CD14-positive monocyte (primary cell): Measurements from ENCODE around the gene ACADS. TPM values are rescaled to one million over a fixed set of nuclear protein-coding genes. Genes with fewer than 3 reads are reported as not detected.

Experiments used
- DNase-seq, 3 donors: peaks; one replicate each; pipeline ENCODE4 v3.0.0-alpha.2; 2011 to 2022
- H2AFZ ChIP-seq: 2 replicates; pipeline ENCODE4 v1.6.0; 2012; ENCODE audit warnings: mild to moderate bottlenecking, low read depth, low read length, inconsistent platforms; ENCODE audit not compliant: insufficient read depth, poor library complexity, severe bottlenecking
- H3K27ac ChIP-seq, 2 donors: 1 replicate in 1 of 2; 2 replicates in 1 of 2; pipeline ENCODE4 v1.5.1; 2012 to 2013; ENCODE audit warnings: low read length in 2 of 2, control low read depth in 1 of 2, inconsistent platforms in 1 of 2, low read depth in 1 of 2, mild to moderate bottlenecking in 1 of 2
- H3K27me3 ChIP-seq, 2 donors: one replicate each; pipeline versions ENCODE4 v1.6.0 to v1.6.1; 2011 to 2013; ENCODE audit warnings: low read length in 2 of 2; ENCODE audit not compliant: control insufficient read depth in 2 of 2, insufficient read depth in 2 of 2
- H3K36me3 ChIP-seq, 2 donors: replicated peaks in 1 of 2; 1 replicate in 1 of 2; 2 replicates in 1 of 2; pipeline versions ENCODE4 v1.5.1 to v1.6.1; 2012 to 2013; ENCODE audit warnings: low read length in 2 of 2, control low read depth in 1 of 2, inconsistent platforms in 1 of 2, mild to moderate bottlenecking in 1 of 2; ENCODE audit not compliant: insufficient read depth in 2 of 2, control insufficient read depth in 1 of 2
- H3K4me1 ChIP-seq, 2 donors: 1 replicate in 1 of 2; 2 replicates in 1 of 2; pipeline versions ENCODE4 v1.5.1 to v1.6.1; 2012 to 2013; ENCODE audit warnings: low read length in 2 of 2, control low read depth in 1 of 2, inconsistent platforms in 1 of 2, mild to moderate bottlenecking in 1 of 2, moderate library complexity in 1 of 2; ENCODE audit not compliant: insufficient read depth in 2 of 2, control insufficient read depth in 1 of 2
- H3K4me2 ChIP-seq: replicated peaks from 2 replicates; pipeline ENCODE3; 2012; ENCODE audit warnings: low read length, moderate library complexity, mild to moderate bottlenecking; ENCODE audit not compliant: poor library complexity, severe bottlenecking; ENCODE audit errors: extremely low read depth
- H3K4me3 ChIP-seq, 3 experiments: fragments of 200-600 bp in 1 of 3; sonication (generic) in 1 of 3; replicated peaks in 1 of 3; 1 replicate in 2 of 3; 2 replicates in 1 of 3; pipeline ENCODE4 v1.5.1; 2011 to 2013; ENCODE audit warnings: low read length in 3 of 3, mild to moderate bottlenecking in 3 of 3, control low read depth in 2 of 3, low read depth in 2 of 3, inconsistent platforms in 1 of 3, moderate library complexity in 1 of 3
- H3K79me2 ChIP-seq: 2 replicates; pipeline ENCODE4 v1.6.0; 2012; ENCODE audit warnings: mild to moderate bottlenecking, control low read depth, inconsistent platforms, low read length, moderate library complexity; ENCODE audit not compliant: insufficient read depth
- H3K9ac ChIP-seq: 2 replicates; pipeline ENCODE4 v1.6.0; 2017; ENCODE audit warnings: low read length, mild to moderate bottlenecking; ENCODE audit not compliant: insufficient read depth, poor library complexity, severe bottlenecking
- H3K9me3 ChIP-seq, 2 donors: replicated peaks in 1 of 2; 1 replicate in 1 of 2; 2 replicates in 1 of 2; pipeline versions ENCODE4 v1.5.1 to v1.6.1; 2012 to 2013; ENCODE audit warnings: low read length in 2 of 2, control low read depth in 1 of 2; ENCODE audit not compliant: control insufficient read depth in 1 of 2, insufficient read depth in 1 of 2
- H4K20me1 ChIP-seq: 2 replicates; pipeline ENCODE4 v1.6.0; 2012; ENCODE audit warnings: mild to moderate bottlenecking, low read length, control low read depth, moderate library complexity; ENCODE audit not compliant: insufficient read depth
- H3K27ac Mint-ChIP-seq, 7 donors: one replicate each; pipeline ENCODE4 v1.8.0; 2020; ENCODE audit warnings: mild to moderate bottlenecking in 7 of 7, mixed read lengths in 7 of 7, moderate library complexity in 6 of 7, inconsistent platforms in 2 of 7
- H3K27me3 Mint-ChIP-seq, 3 donors: one replicate each; pipeline ENCODE4 v1.8.0; 2021 to 2022; ENCODE audit warnings: low read depth in 3 of 3, mild to moderate bottlenecking in 3 of 3, mixed read lengths in 3 of 3, moderate library complexity in 3 of 3, inconsistent platforms in 1 of 3
- H3K36me3 Mint-ChIP-seq, 2 donors: one replicate each; pipeline ENCODE4 v1.8.0; 2020; ENCODE audit warnings: mixed read lengths in 2 of 2, inconsistent platforms in 1 of 2, mild to moderate bottlenecking in 1 of 2
- H3K4me1 Mint-ChIP-seq: one replicate; pipeline ENCODE4 v1.8.0; 2020; ENCODE audit warnings: mild to moderate bottlenecking, mixed read lengths
- H3K4me3 Mint-ChIP-seq, 2 donors: one replicate each; pipeline ENCODE4 v1.8.0; 2020; ENCODE audit warnings: mild to moderate bottlenecking in 2 of 2, mixed read lengths in 2 of 2, moderate library complexity in 1 of 2
- H3K9me3 Mint-ChIP-seq, 7 donors: one replicate each; pipeline ENCODE4 v1.8.0; 2020 to 2022; ENCODE audit warnings: mixed read lengths in 7 of 7, mild to moderate bottlenecking in 6 of 7, moderate library complexity in 6 of 7, inconsistent platforms in 2 of 7
- CTCF ChIP-seq: fragments of 200-600 bp; IDR thresholded peaks from one replicate; pipeline ENCODE4 v1.8.0; 2022; ENCODE audit warnings: antibody characterized with exemption, mild to moderate bottlenecking
- WGBS: methylation state at CpG from one replicate; pipeline ENCODE4 v1.1.5; 2013; ENCODE audit warnings: missing lambda C conversion rate; ENCODE audit not compliant: insufficient coverage; 5-methylcytosine and 5-hydroxymethylcytosine counted together
- intact Hi-C, 2 donors: fragments of 100-400 bp; cut with micrococcal nuclease; formaldehyde crosslinking; loops; one replicate each; pipeline versions ENCODE4 v1.15.0 to v1.15.1; 2023
- polyA plus RNA-seq, 3 donors: library from polyadenylated mRNA; depleted of rRNA in 1 of 3; unstranded in 2 of 3; stranded (reverse) in 1 of 3; fragments of 300-500 nt in 2 of 3; fragments of >200 nt in 1 of 3; fragmentation: Illumina TruSeq in 2 of 3; gene quantifications; 1 replicate in 2 of 3; 2 replicates in 1 of 3; pipeline ENCODE4 v1.2.3, GENCODE V29; 2012 to 2021

The ACADS gene
- polyA plus RNA-seq, 3 donors = 9.2 to 25.1 (median 18.2) TPM

GRCh38 chr12:120744922-120745493 lies 19.4 kb downstream of the ACADS start:
- Histone ChIP-seq H3K79me2 (no peaks in the 10 kb centered on the region), H2AFZ (no peak overlapping the region), H3K4me2 (no peak overlapping the region), H3K36me3 (no peaks in the 10 kb centered on the region), H3K9ac (no peak overlapping the region), H4K20me1 (no peaks in the 10 kb centered on the region), H3K27ac (no peak overlapping the region), H3K4me1 (no peaks in the 10 kb centered on the region), H3K27me3 (no peaks in the 10 kb centered on the region), H3K4me3 (no peak overlapping the region), H3K9me3 (no peaks in the 10 kb centered on the region)
- TF ChIP-seq CTCF = no peak
- intact Hi-C loops = no loop called here
- H3K36me3 Mint-ChIP-seq = peaks cover 0 to 2% of the 10 kb centered on the region in 2 donors
- H3K4me3 Mint-ChIP-seq = no peak overlapping the region
- WGBS = 98% methylated on average over 9 of the region's 15 CpGs
- no peak for DNase-seq
- H3K27me3 Mint-ChIP-seq = peaks cover 0 to 2% (median 0%) of the 10 kb centered on the region in 3 donors
- no peak overlapping the region for H3K27ac Mint-ChIP-seq
- H3K4me1 Mint-ChIP-seq = no peaks in the 10 kb centered on the region
- no peaks in the 10 kb centered on the region for H3K9me3 Mint-ChIP-seq

DNA sequence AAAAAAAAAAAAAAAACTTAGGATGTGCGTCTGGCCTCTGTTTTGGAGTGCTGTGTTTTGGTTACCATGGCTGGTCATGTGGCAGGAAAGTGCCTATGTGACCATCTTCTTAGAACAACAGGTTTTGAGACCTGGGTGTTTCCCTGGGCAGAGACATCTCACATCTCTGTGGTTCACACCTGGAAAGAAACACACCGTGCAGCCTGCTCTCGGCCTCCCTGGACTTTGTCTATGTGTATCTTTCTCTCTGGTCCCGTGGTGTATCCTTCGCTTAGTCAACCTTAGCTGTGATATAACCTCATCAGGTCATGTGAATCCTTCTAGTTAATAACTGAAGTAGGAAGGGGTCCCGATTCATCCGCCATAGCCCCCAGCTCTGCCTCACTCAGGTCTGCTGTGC lies 22.6 kb downstream of the ACADS start:
- Histone ChIP-seq H2AFZ (no peak overlapping the region), H3K4me3 (no peak overlapping the region), H4K20me1 (no peaks in the 10 kb centered on the region), H3K27me3 (no peaks in the 10 kb centered on the region), H3K4me1 (no peaks in the 10 kb centered on the region), H3K9ac (no peak overlapping the region), H3K36me3 (no peaks in the 10 kb centered on the region), H3K4me2 (no peak overlapping the region), H3K9me3 (no peaks in the 10 kb centered on the region), H3K79me2 (no peaks in the 10 kb centered on the region), H3K27ac (no peak overlapping the region)
- Mint-ChIP-seq H3K36me3 (no peaks in the 10 kb centered on the region), H3K27ac (no peak overlapping the region), H3K9me3 (no peaks in the 10 kb centered on the region), H3K27me3 (peaks cover 2 to 7% (median 3%) of the 10 kb centered on the region in 3 donors), H3K4me1 (no peaks in the 10 kb centered on the region), H3K4me3 (no peak overlapping the region)
- no peak for DNase-seq
- 82% methylated on average over 4 of the region's 7 CpGs for WGBS
- no peak for TF ChIP-seq CTCF
- intact Hi-C loops = no loop called here
